T-helper 22 cell (primary cell): ENCODE measurements around the gene RNPS1.
"Not testable (repeated sequence)": the region's sequence is repeated elsewhere in the genome, so short reads cannot be mapped to it uniquely, and the experiment has no call there.

Experiments used
- DNase-seq: peaks from one replicate; pipeline ENCODE4 v3.0.0-alpha.2; 2020; ENCODE audit warnings: low read depth

The RNPS1 gene

DNA sequence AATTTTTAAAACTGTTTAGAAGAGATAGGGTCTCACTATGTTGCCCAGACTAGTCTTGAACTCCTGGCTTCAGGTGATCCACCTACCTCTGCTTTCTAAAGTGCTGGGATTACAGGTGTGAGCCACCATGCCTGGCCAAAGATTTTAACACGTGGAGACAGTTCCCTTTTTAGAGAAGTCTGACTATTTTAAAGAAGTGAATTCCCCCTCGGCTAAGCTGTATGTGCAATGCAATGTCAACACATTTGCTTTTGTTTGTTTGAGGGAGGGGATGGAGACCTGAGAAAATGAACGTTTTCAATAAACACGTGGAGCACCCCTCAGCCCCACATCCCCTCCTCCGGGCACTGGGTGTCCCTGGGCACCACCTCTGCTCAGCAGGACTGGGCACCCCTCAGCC is 14.3 kb upstream of the RNPS1 start:
- no peak for DNase-seq

DNA sequence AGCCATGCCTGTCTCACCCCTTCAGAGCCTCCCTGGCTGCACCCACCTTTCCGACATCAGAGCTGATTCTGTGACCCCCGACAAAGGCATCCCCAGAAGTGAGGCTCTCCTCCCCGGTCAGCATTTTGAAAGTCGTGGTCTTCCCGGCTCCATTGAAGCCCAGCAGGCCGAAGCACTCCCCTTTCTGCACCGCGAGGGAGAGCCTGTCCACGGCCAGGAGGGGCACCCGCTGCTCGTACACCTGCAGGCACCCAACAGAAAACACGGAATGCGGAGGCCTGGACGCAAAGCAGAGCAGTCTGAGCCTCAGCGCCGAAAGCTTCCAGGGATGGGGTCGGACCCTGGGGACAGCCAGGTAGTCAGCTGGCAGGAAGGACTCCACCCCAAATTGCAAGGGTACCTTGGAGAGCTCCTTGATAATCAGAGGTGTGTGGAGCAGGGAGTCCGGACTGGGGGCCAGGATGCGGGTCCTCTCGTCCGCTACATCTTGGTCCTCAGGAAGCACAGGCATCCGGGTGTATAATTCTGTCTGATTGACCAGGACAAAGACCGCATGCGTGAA is 13.1 kb upstream of the RNPS1 start:
- no peak for DNase-seq

DNA sequence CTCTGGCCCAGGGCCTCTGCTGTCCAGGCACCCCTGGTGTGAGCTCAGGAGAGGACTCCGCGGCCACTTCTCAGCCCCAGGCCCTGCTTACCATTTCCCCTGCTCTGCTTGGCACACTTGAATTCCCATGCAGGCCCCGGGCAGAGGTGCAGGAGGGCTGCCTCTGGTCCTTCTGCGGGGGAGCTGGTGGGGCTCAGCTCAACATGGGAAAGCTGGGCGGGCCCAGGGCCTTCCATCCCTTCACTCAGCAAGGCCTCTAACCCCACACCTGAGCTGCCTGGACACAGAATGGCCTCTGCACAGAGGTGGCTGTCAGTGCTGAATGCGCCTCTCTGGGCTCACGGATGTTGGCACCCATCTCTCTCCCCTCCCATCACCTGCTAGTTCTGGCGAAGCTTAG is 12.5 kb upstream of the RNPS1 start:
- DNase-seq: no peak

DNA sequence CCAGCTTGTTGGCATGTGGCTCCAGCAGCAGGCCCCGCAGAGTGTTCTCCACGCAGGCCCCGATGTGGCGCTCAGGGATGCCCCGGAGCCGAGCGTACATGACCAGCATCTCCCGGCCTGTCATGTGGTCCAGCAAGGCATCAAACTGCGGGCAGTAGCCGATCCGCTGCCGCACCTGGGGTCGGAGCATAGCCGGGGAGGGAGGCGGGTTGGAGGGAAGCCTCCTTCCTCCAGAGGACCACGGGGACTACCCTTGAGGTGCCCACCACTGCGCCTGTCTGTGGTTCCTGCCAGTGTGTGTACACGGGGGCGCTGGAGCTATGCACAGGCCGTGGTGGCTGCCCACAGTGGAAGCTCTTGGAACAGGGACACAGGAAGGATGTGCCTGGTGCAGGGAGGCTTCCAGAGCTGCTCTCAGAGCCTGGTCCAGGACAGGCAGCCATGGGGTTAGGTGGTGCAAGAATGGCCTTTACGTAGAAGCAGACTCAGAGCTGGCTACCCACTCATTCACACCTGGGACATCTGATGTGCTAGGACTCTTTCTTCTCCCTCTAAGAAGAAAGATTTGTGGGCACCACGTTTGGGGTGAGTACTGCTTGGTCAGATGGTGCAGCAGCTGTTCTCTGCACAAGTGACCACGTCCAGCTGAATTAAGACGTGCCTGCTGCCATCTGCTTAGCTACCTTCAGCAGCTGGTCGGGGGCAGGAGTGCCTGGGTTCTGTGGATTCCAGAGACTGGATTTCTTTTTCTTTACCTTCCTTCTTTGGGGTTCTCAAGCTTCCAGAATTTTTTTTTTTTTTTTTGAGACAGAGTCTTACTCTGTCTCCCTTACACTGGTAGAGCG is 11.3 kb upstream of the RNPS1 start:
- no peak for DNase-seq

DNA sequence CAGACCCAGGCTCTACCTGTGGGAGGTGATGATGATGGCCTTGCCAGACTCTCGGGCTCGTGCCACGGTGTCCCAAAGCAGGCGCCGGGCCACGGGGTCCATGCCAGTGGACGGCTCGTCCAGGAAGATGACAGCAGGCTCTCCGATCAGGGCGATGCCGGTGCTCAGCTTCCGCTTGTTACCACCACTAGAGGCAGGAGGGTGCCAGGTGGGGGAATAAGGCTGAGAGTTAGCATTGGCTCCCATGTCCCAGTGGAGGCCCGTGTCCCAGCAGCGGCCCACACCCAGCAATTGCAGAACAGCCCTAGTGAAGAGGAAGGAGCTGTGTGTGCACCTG is 10.3 kb upstream of the RNPS1 start:
- no peak for DNase-seq

DNA sequence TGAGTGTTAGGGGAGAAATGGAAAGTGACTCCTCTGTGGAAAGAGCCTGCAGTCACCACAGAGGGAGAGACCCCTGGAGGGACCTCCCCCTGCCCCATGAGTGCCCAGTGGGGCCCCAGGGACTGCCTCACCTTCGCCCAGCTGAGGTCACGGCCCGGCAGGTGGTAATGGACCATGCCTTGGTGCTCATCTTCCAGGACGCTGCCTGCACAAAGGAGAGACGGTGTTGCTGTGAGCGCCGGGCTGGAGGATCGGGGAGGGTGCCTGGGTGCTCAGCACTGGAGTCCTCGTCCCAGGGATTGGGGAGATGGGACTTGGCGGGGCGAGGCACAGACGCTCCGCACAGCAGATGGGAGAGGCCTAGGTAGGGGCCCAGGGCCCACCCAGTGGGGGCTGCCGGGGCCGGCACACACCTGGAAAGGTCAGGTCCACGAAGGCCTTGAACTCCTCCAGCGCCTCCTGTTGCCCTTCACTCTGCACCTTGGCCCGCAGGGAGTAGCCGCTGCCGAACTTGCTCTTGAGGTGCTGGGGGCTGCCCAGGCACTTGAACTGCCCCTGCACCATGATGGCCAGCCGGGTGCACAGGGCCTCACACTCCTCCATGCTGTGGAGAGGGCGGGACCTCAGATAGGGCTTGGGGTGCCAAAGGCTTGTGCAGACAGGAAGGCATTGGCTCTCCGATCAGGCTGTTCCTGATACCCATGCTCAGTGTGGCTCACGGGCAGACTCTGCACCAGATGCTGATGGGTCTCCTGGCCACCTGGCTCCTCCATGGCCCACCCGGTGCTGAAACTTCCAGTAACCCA is 9.7 kb upstream of the RNPS1 start:
- DNase-seq: no peak

DNA sequence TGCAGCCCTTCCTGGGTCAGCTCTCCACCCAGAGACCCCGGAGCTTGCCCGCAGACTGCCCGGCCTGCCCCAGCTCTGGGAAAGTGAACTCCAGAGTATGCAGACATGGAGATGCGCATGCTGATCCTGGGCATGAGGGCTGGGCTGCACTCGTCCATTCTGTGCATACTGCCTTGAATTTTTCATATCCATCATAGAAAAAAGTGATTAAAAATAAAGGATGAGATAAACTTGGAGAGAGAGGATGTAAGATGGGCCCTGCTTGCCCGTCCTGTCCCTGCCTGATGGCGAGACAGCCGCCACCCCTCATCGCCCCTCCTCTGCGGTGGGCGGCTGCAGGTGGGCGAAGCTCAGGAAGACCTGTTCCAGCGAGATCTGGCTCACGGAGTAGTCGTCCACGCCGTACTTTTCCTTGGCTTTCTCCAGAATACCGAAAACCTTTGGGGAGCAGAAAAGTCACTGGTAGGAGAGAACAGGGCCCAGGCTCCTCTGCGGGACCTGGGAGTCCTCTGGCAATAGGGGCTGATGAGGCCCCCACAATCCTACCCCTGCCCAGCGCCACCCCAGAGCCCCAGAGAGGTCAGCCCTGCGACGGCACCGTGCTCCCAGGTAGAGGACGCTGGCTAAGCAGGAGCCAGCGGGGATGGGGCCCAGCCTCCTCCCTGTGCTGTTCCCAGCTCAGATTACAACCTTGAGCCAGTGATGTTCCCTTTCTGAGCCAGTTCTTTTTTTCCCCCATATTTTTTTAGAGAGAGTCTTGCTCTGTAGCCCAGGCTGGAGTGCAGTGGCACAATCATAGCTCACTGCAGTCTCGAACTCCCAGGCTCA is 8.7 kb upstream of the RNPS1 start:
- no peak for DNase-seq

DNA sequence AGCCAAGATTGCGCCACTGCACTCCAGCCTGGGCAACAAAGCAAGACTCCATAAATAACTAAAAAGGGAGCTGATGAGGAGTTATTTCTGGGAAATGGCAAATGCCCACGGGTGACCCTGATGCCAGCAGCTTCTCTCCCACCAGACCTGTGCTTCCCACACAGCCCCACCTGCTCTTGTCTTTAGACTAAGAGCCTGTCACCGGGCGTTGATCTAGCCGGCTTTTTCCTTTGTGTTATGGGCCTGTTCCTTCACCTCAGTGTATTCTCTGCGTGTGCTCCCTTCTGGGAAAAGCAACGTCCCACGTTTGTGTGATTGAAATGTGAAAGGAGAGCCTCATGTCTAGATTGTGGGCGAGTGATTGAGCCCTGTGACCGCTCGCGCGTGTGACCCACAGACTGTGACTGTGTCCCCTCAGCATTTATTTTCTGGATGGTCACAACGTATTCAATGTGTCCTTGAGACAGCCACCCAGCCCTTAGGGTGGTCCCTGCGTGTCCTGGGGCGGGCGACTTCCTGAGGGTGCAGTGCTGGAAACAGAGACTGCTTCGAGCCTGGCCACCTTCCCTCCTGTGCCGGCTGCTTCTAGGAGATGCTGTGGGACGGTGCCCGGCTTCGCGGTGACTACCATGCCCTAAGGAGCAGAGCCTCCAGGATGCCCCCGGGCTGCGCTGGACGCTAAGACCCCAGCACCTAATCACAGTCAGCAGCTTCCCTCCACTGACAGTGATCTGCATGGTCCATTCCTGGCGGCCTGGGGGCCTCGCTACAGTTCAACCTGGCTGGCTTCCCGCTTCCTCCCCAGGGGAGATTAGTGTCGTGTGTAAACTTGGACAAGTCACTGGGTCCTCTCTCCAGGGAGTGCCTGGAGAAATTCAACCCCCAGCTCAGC is 7.8 kb upstream of the RNPS1 start:
- no peak for DNase-seq

DNA sequence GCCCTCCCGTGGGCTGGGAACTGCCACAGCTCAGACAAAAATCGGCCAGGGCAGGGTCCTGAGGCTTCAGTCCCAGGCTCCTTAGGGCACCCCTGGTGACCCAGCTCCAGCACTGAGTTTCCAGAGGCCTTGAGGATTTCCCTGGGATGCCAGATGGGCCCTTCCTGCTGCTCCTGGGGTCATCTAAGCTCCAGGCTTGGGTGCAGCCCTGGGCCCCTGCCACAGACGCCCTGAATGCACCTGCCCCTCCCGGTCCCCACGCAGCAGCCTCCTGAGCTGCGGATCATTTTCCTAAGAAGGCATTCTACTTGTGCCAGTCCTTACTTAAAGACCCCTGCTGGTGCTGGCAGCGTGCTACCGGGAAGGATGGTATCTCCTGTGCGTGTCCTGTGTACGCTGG is 6.0 kb upstream of the RNPS1 start:
- DNase-seq: no peak

DNA sequence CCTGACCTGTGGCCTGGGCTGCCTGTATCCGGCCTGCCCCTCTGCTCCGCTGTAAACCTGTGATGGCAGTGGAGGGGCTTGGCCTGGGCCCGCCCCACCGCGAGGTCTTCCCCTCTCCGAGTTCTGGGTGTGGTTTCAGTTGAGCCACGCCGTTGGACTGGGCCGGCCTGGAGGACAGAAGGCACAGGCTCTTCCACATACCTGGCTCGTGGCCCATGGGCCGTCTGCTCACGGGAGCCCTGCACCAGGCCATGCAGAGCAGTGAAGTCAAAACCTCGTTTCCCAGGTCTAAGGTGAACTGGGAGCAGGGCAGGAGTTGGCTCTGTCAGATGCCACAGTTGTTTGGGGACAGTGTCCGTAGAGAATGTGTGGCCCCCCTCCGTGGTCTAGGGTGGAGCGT is 5.6 kb upstream of the RNPS1 start:
- DNase-seq: no peak

DNA sequence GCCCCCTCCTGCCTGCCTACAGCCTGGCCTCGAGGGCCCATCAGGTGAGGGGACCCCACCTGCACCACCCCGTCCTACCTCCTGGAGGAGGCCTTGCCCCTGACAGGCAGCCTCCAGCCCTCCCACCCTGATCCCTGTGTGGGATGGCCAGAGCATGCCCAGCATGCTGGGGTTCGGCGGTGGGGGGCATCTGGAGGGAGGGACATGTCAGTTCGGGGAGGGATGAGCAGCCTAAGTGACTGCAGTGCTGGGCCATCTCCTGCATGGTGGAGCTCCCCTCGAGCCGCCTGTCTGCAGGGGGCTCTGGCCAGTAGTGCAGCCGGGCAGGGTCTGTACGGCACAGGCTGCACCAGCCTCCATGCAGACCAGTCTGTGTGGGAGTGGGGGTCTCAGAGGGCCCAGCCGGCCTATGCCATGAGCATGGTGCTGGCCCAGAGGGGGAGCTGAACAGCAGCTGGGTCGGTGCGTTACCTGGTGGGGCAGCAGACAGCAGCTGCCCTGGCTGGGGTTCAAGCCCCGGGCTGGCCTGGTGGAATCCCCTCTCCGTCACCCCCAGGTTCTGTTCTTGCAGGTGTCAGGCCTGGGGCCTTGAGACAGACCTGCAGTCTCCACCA is 4.0 kb upstream of the RNPS1 start:
- DNase-seq: no peak

DNA sequence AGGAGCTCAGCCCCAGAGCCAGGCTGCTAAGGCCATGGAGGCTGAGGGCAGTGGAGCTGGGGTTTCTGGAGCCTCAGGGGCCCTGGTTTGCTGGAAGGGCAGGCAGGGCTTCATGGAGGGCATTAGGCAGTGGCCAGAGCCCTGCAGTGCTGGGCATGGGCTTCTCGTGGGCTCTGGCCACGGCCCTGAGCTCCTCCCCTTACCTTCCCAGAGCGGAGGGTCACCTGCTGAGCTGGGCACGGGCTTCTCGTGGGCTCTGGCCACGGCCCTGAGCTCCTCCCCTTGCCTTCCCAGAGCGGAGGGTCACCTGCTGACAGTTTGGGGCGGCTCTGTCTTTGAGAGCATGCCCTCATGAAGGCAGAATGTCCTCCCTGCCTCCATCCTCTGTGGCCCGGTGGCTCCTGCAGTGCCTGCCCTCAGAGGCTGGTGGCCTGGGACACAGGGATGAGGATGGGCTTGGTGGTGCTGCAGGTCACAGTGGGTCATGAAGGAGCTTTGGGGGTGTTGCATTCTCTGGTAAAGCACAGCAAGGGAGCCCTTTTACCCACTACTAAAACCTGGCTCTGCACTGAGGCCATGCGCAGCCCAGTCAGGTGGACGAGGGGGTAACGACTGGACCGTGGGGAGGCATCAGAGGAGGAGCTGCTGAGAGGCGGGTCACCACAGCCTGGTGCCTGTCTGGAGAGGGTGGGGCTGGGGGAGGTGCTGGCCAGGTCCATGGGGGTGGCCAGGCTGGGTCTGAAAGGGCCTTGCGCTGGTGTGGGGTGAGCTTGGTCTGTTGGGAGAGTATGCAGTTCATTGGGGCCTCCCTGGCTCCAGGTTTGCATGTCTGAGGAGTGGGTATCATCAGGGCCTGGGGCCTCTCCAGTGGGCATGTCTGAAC is 2.9 kb upstream of the RNPS1 start:
- no peak for DNase-seq

DNA sequence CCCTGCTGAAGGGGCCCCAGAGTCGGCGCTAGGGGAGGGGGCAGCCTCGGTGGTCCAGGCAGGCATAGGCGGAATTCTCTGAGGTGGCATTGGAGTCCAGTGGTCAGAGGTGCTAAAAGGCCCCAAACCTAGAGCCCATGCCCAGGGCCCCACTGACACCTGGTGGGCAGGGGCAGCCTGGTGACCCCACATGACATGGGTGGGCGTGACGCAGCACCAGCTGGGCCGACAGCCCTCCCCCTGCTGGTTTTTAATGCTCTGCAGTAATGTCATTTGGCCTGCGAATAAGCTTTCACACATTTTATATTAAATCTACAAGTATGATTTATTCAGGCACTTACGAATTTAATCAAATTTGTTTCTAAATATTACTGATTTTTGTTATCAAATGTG is 2.1 kb upstream of the RNPS1 start:
- DNase-seq: no peak

DNA sequence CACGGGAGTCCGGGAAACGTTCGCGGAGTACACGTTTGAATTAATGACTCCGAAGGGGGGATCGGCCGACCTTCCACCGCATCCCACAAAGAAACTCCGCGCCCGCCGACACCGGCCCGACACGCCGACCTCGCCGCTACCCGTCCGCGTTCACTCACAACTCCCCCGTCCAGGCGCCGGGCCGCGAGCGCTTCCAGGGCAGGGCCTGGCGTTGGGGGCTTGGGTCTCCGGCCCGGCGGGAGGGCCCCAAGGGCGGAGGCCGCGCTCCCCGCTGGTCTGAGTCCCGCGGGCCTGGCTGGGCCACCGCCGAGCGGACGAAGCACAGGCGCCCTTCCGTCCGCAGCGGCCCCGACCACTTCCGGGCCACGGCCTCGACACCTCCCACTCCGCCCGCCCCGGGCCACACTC is 417 bp downstream of the RNPS1 start:
- not testable (repeated sequence) for DNase-seq

DNA sequence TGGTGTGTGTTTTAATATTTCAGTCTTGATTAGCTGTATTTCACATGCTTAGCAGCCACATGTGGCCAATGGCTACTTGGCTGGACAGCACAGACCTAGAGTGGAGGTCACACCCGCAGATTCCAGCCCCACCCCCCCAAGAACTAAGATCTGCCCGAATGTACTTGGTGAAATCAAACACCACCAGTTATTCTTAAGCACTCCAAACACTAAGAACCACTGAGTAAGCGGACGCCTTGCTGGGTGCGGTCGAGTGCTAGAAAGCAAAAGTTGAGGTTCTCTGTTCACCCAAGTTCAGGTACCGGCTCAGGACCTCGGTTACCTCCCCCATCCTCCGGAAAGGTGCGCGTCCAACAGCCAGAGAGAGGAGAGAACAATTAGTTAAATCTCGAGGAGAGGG is 1.0 kb downstream of the RNPS1 start:
- DNase-seq: not testable (repeated sequence)

DNA sequence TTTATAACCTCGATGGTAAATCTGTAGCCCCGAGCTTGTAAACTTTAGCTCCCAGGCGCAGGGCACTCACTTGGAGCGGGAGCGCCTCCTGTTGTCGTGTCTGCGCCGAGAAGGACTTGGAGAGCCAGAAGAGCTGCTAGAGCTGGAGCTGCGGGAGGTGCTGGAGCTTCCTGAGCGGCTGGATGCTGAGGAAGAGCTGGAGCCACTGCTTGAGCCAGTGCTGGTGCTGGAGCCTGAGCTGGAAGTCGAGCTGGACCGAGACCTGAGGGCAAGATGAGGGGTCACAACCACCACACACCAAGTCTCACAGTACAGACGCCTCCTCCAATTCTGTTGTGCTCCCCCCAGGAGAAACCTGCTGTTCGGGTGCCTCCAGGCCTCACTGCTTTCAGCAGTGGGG is 4.9 kb downstream of the RNPS1 start:
- not testable (repeated sequence) for DNase-seq

DNA sequence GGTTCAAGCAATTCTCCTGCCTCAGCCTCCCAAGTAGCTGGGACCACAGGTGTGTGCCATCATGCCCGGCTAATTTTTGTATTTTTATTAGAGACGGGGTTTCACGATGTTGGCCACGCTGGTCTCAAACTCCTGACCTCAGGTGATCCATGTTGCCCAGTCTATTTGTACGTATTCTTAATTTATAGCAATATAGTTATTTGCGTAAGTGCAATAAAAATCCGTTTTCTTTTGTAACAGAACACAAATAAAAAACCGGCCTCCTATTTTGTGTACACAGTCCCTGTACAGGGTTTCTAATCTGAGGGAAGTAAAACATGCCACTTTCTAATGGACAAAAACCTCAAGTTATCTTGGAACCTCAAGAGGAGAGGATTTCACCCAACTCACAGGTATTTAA is 7.7 kb downstream of the RNPS1 start:
- no peak for DNase-seq

DNA sequence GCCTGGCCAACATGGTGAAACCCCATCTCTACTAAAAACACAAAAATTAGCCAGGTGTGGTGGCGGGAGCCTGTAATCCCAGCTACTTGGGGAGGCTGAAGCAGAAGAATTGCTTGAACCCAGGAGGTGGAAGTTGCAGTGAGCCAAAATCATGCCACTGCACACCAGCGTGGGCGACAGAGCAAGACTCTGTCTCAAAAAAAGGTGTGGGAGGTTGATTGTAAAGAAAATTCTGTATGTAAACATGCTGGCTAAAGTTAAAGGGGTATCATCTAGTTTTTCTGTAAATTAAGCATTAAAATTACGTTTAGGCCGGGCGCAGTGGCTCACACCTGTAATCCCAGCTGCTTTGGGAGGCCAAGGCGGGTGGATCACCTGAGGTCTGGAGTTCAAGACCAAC is 9.4 kb downstream of the RNPS1 start:
- not testable (repeated sequence) for DNase-seq

DNA sequence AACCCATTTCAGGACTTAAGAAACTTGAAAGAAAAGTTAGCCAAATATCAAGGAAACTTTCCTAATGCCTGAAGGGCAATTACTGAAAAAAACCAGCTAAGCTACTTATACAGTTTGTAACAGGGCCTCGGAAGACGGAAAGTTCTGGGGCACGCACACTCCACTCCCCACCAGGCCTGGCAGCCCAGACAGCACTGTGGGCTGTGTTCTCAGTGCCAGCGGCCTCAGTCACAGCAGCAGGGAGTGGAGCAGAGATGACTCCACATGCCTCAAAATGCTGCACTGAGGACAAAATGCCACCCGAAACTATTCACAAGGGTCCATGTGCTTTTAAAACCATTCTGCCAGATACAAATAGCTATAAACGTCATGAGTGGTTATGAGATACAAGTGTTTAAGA is 10.2 kb downstream of the RNPS1 start:
- DNase-seq: no peak
